IPS-NIHi11 (cell line): ENCODE results near the gene CD46.

Experiments
- DNase-seq: peaks from one replicate; pipeline ENCODE4 v3.0.0; 2012; ENCODE audit warnings: mixed read lengths, low spot score

Gene CD46

DNA sequence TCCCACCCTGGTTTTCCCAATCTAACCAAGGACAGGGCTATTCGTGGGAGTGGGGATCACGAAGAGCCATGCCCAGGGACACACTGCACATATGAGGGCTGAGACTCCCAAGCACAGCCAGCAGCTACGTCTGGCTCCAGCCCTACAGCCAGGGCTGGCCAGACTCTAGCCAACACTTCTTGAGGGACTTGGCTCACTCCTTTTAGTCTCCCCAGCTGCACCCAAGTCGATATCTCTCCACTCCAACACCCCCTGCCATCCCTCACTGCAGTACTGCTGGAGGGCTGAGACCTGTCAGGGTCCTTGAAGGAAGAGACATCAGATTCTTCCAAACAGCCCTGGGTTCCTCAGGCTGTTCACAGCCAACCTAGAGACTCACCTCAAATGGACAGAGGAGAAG, 62.6 kb downstream of the CD46 start:
- no peak for DNase-seq

DNA sequence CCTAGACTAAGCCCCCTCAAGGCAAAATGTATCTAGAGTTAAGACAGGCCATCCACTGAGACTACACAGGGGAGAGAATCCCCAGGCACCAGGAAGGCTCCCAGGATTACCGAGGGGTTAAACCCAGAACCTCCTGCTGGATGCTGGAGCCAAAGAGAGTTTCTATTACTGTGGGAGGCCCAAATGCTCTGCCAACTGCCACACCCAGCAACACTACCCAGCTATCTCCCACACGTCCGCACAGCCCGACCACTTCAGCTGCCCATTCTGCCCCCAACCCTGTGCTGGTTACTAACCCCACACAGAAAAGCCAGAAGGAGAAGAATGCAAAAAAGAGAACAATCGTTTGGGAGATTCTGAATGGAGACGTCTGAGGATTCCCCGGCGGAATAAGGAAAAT, 63.6 kb downstream of the CD46 start:
- DNase-seq = no peak

DNA sequence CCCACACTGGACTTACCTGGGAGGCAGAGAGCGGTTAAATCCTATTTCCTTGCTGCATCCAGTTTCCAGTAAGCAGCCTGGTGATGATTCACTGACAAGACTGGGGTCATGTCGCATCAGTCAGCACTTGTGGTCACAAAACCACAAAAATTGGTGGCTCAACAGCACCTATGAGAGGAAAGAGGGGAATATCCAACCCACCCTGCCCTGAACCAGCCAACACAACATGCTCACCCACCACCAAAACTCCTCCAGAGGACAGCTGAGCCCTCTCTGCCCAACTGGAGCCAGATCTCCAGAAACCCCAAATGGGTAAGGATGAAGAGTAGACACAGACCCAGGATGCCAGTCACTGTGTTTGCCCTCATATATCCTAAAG, 64.0 kb downstream of the CD46 start:
- DNase-seq = no peak

- DNase-seq = no peak
Measured at GRCh38 chr1:207817166-207817565, 65.3 kb downstream of the CD46 start.

GRCh38 chr1:207817778-207818751, 66.2 kb downstream of the CD46 start:
- DNase-seq = no peak

GRCh38 chr1:207818971-207819451, 67.2 kb downstream of the CD46 start:
- no peak for DNase-seq

GRCh38 chr1:207820568-207821463, 69.0 kb downstream of the CD46 start:
- no peak for DNase-seq

- DNase-seq = no peak
Measured at GRCh38 chr1:207821464-207822045, 69.7 kb downstream of the CD46 start.

- no peak for DNase-seq
Measured at GRCh38 chr1:207822124-207822601, 70.3 kb downstream of the CD46 start.

- peak; percentile 81 for DNase-seq
Measured at GRCh38 chr1:207822602-207823451, 71.0 kb downstream of the CD46 start.

GRCh38 chr1:207823531-207823879, 71.7 kb downstream of the CD46 start:
- DNase-seq = no peak

DNA sequence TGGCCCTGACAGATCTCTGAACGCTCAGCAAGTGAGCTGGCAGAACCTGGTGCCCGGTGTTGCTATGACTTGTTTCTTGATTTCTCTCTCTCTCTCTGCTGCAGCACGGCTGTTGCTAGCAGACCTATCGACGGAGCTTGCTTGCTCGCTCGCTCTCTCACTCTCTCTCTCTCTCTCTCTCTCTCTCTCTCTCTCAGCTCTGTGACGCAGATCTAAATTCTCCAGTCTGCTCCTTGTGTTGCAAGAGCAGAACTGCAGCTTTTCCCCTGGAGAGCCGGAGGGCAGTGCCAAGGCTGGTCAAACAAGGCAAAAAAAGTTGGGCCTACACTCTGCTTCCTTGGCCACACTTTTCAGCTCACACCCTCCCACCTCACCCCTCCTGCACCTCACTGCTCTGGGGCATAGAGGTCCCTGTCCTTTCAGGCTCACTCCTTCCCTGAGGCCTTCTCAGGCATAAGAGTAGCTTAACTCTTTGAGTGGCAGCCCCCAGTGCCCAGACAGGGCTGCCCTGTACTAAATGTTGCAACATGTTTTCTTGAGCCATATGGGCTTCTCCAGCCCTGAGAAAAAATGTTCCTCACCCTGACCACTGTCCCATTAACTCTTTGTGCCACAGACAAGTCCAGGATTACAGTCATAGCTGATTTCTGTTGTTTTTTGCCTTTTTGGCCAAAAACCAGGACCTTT, 72.2 kb downstream of the CD46 start:
- DNase-seq = peak; percentile 80

DNA sequence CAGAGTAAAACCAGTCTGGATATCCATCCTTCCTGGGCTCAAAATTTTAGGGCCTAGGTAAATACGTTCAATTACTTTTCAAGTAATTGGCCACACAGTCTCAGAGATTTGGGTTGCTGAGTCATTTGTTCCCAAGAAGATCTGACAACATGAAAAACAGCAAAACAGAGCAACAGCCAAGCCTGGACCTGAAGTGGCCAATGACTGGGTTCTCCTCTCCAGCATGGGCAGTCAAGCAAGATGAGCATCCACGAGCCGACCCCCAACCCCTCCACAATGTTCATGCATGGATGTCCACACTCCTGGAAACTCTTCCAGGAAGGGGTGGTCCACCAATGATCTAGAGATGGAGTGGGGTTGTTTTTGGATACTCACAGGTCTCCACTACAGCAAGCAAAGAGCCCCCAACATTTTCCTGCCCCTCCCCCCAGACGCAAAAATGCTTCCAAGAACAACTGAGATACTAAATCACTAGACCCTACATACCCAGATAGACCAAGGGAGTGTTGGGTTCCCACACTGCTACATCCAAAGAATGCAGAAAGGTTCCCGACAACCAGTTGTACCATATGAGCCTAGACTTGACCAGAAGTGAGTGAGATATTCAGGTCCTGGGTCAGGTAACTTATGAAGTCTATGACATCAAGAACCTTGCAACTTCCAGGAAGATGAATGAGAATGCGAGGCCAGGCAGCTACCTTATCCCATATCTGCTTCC, 73.0 kb downstream of the CD46 start:
- DNase-seq = no peak

- no peak for DNase-seq
Measured at GRCh38 chr1:207825409-207825695, 73.5 kb downstream of the CD46 start.

GRCh38 chr1:207825719-207826556, 74.1 kb downstream of the CD46 start:
- DNase-seq = no peak

DNA sequence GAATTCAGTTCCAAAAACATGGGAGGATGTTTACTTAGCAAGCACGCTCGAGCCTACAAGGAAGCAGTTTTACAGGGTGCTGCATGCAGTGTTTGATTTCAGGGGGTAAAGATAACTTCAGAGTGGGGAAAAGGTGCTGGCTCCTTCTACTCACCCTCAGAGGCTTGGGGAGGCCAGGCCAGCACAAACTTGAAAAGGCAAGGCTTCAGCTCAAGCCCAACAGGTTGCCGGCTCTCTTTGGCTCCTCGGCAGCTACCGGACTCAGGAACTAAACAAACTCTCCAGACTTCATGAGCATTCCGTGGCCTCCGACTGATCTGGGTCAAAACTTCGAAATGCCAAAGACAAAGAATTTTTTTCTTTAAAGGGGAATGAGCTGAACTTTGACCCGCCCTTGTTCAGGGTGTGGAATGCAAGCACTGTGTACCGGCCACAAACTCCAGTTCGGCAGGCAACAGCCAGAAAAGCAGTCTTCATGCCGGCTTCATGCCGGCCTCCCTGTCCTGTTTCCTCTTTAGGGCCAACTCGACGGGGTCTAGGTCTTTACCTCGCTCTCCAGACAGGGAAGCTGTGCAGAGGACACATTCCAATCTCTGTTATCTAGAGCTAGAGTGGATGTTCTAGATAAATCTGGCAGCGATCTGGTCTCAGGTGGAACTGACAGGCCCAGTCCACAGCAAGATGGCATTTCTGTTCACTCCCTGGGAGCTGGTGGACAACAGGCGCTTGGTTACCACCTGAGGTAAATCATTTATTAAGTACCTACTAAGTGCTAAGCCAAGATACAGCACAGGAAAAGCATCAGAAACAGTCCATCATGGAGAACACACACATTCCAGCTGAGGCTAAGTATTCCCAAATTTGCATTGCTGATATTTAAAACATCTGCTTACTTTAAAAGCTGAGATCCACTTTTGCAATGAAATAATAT, 75.0 kb downstream of the CD46 start:
- no peak for DNase-seq

DNA sequence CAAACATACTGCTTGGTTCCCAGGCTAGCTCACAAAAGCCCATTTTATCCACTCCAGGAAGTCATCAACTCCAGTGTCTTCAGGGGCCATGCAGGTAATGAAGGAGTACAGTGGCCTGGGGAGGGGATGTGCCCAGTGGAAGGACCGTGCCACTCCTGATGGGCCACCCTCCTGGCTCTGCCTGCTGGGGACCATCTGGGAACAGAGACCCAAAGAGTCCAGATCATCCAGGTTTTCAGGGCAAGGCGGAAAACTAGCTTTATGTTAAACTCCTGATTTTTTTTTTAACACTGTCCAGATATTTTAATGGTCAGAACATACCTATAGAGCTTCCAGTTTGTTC, 75.6 kb downstream of the CD46 start:
- no peak for DNase-seq

DNA sequence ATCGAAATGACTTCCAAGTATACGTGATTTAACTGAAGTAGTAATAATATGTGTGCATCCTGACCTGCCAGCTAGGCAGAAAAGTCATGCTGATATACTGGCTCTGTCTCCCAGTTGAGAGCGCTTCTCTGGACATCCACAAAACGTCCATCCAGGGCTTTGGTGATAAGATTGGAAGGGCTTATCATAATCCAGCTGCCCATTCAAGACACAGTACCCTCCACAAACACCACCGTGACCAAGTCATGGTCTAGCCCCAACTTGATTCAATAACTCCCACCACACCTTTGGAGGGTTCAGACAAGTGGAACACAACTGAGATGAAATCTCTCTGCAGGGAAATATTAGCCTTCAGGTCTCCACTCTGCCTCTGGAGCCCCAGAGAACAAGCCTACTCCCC, 76.2 kb downstream of the CD46 start:
- DNase-seq = no peak
